ENCODE measurements around the gene THOC6. TPM values are rescaled to one million over a fixed set of nuclear protein-coding genes. Genes with fewer than 3 reads are reported as not detected.

Gene THOC6
- total RNA-seq, 1 experiment from 2014 or later, result 68.2 TPM

- Histone ChIP-seq H3K9me3 (ENCODE audit: control insufficient read depth, low read depth, low read length) (no peaks in the 10 kb centered on the region), H2BK20ac (ENCODE audit: low read depth, low read length, poor library complexity, severe bottlenecking) (no peak overlapping the region), H4K8ac (replicated peaks; ENCODE audit: insufficient read length, low read depth, low read length) (no peak overlapping the region), H2BK15ac (ENCODE audit: low read depth, low read length) (no peak overlapping the region), H2AFZ (ENCODE audit: low read length) (no peak overlapping the region), H4K91ac (ENCODE audit: insufficient read length, low read depth, low read length) (no peak overlapping the region), H3K4me2 (ENCODE audit: insufficient read depth, insufficient read length, low read length) (no peak overlapping the region), H2BK120ac (ENCODE audit: low read depth, low read length, poor library complexity, severe bottlenecking) (no peak overlapping the region), H3K27me3 (ENCODE audit: insufficient read depth, low read length) (no peaks in the 10 kb centered on the region), H3K79me2 (ENCODE audit: insufficient read depth, low read length) (no peaks in the 10 kb centered on the region; the same call in 1 of the 2 replicates), H3T11ph (ENCODE audit: low read length) (no peak overlapping the region), H3K56ac (ENCODE audit: insufficient read length, low read depth, low read length) (no peak overlapping the region), H3K23me2 (ENCODE audit: insufficient read length, low read depth, low read length, poor library complexity, severe bottlenecking) (peaks cover 9% of the 10 kb centered on the region), H3K4me1 (ENCODE audit: insufficient read depth, low read length) (no peaks in the 10 kb centered on the region), H3K9ac (ENCODE audit: extremely low read depth, insufficient read length, low read length) (no peak overlapping the region), H4K5ac (ENCODE audit: insufficient read length, low read depth, low read length) (no peak overlapping the region), H3K23ac (ENCODE audit: insufficient read length, low read depth, low read length) (no peak overlapping the region), H3K14ac (ENCODE audit: insufficient read depth, low read length) (no peak overlapping the region), H2BK5ac (ENCODE audit: insufficient read length, low read length) (no peak overlapping the region), H2AK5ac (ENCODE audit: insufficient read length, low read length) (no peak overlapping the region), H3K4ac (ENCODE audit: low read depth, low read length) (no peak overlapping the region), H2BK12ac (ENCODE audit: insufficient read length, low read depth, low read length) (no peak overlapping the region), H4K20me1 (ENCODE audit: control insufficient read depth, insufficient read depth, insufficient read length) (no peaks in the 10 kb centered on the region), H3K79me1 (ENCODE audit: insufficient read depth, low read depth, low read length, poor library complexity, severe bottlenecking) (no peaks in the 10 kb centered on the region), H3K18ac (ENCODE audit: insufficient read length, low read depth, low read length) (no peak overlapping the region), H3K27ac (ENCODE audit: insufficient read length, low read depth, low read length) (no peak overlapping the region)
- TF ChIP-seq, protein P1, sequence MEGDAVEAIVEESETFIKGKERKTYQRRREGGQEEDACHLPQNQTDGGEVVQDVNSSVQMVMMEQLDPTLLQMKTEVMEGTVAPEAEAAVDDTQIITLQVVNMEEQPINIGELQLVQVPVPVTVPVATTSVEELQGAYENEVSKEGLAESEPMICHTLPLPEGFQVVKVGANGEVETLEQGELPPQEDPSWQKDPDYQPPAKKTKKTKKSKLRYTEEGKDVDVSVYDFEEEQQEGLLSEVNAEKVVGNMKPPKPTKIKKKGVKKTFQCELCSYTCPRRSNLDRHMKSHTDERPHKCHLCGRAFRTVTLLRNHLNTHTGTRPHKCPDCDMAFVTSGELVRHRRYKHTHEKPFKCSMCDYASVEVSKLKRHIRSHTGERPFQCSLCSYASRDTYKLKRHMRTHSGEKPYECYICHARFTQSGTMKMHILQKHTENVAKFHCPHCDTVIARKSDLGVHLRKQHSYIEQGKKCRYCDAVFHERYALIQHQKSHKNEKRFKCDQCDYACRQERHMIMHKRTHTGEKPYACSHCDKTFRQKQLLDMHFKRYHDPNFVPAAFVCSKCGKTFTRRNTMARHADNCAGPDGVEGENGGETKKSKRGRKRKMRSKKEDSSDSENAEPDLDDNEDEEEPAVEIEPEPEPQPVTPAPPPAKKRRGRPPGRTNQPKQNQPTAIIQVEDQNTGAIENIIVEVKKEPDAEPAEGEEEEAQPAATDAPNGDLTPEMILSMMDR (conservative IDR thresholded peaks at IDR 0.05), result no peak
- Mint-ChIP-seq H3K4me1 (peaks cover 17 to 19% of the 10 kb centered on the region in 2 experiments), H3K4me3 (no peak overlapping the region; a peak in 1 of 5 replicates), H3K27me3 (ENCODE audit: low read depth) (no peaks in the 10 kb centered on the region; the same call in none of the 2 replicates), H3K27ac (no peak overlapping the region), H3K36me3 (ENCODE audit: insufficient read depth in 1 of 3, low read depth in 3 of 3) (peaks cover 11 to 47% (median 37%) of the 10 kb centered on the region in 3 experiments; a peak in 6 of 7 replicates), H3K9me3 (no peaks in the 10 kb centered on the region)
- WGBS (ENCODE audit: extremely low coverage, insufficient read length, low lambda C conversion rate), result no CpG with 5 or more reads among the region's 15 CpGs
- no peak for DNase-seq
Measured at GRCh38 chr16:2976673-2977072, 47.2 kb upstream of the THOC6 start.

Measured in H9 (cell line).